ENCODE measurements around the gene PARD6A.

PARD6A gene

DNA sequence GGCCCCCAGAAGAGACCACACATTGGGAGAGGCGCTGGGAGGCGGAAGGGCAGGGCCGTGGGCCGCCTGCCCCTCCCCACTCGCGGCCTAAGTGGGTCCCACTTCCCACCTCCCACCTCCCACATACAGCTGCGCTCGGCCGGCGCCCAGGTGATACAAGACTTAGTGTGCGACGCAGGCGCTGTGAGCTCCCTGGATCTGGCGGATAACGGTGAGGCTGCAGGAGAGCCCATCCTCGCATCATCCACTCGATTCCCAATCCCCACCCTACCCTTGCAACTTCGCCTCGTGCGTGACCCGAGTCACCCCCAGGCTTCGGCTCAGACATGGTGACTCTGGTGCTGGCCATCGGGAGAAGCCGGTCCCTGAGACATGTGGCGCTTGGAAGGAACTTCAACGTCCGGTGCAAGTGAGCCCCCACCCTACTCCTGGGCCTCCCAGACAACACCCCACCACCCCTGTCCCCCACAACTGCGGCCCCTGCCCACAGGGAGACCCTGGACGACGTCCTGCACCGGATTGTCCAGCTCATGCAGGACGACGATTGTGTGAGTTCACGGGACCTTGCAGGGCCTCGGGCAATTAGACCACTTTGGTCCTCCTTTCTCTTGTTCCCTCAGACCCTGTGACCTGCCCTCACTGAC lies 11.9 kb upstream of the PARD6A start:
- no peak overlapping the region for H3K4me3 ChIP-seq (ENCODE audit: low read length)
- DNase-seq (ENCODE audit: low read depth) = no peak
- TF ChIP-seq, protein P1, sequence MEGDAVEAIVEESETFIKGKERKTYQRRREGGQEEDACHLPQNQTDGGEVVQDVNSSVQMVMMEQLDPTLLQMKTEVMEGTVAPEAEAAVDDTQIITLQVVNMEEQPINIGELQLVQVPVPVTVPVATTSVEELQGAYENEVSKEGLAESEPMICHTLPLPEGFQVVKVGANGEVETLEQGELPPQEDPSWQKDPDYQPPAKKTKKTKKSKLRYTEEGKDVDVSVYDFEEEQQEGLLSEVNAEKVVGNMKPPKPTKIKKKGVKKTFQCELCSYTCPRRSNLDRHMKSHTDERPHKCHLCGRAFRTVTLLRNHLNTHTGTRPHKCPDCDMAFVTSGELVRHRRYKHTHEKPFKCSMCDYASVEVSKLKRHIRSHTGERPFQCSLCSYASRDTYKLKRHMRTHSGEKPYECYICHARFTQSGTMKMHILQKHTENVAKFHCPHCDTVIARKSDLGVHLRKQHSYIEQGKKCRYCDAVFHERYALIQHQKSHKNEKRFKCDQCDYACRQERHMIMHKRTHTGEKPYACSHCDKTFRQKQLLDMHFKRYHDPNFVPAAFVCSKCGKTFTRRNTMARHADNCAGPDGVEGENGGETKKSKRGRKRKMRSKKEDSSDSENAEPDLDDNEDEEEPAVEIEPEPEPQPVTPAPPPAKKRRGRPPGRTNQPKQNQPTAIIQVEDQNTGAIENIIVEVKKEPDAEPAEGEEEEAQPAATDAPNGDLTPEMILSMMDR (conservative IDR thresholded peaks at IDR 0.05; ENCODE audit: low read depth, low read length) = no peak

DNA sequence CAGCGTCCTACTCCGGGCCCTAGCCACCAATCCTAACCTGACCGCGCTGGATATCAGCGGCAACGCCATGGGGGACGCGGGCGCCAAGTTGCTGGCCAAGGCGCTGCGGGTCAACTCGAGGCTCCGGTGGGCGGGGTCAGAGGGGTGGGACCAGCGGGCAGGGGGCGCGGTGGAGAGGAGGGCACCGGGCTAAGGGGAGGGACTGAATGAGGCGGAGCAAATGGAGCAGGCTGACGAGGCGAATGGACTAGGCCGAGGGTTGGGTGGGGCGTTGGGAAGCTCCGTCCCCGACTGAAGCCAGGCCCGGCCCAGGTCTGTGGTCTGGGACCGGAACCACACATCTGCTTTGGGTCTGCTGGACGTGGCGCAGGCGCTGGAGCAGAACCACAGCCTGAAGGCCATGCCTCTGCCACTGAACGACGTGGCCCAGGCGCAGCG lies 11.2 kb upstream of the PARD6A start:
- H3K4me3 ChIP-seq (ENCODE audit: low read length) = no peak overlapping the region
- TF ChIP-seq, protein P1 (conservative IDR thresholded peaks at IDR 0.05; ENCODE audit: low read depth, low read length) = no peak
- no peak for DNase-seq (ENCODE audit: low read depth)

DNA sequence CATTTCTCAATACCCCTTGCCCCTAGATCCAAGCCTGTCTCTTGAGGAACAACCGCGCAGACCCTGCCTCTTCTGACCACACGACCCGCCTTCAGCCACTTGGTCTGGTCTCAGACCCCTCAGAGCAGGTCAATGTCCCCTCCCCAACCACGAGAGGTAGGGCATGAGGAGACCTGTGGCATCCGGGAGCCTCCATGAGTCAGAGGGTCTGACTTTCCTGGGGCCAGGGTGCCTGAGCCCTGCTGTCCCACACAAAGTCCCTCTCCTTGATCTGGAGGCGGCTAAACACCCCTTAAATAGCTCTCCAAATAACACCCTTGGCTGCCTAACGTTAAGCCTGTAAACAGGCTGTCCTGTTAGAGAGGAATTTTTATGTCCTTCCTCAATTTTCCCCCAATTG lies 10.7 kb upstream of the PARD6A start:
- no peak overlapping the region for H3K4me3 ChIP-seq (ENCODE audit: low read length)
- DNase-seq (ENCODE audit: low read depth) = no peak
- TF ChIP-seq, protein P1 (conservative IDR thresholded peaks at IDR 0.05; ENCODE audit: low read depth, low read length) = no peak

DNA sequence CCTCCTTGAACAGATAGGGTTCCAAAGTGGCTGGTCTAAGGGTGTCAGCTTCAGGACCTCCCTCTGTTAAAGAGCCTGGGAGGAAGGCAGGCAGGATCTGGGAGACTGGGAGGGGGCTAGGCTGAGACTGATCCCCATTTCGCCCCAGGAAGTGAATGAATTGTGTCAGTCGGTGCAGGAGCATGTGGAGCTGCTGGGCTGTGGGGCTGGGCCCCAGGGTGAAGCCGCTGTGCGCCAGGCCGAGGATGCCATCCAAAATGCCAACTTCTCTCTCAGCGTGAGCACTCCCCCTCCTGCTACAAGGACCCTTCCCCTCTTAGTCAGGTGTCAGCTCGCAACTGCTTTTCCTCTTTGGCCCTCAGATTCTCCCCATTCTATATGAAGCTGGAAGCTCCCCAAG lies 9.7 kb upstream of the PARD6A start:
- DNase-seq (ENCODE audit: low read depth) = no peak
- H3K4me3 ChIP-seq (ENCODE audit: low read length) = no peak overlapping the region
- TF ChIP-seq, protein P1 (conservative IDR thresholded peaks at IDR 0.05; ENCODE audit: low read depth, low read length) = no peak

DNA sequence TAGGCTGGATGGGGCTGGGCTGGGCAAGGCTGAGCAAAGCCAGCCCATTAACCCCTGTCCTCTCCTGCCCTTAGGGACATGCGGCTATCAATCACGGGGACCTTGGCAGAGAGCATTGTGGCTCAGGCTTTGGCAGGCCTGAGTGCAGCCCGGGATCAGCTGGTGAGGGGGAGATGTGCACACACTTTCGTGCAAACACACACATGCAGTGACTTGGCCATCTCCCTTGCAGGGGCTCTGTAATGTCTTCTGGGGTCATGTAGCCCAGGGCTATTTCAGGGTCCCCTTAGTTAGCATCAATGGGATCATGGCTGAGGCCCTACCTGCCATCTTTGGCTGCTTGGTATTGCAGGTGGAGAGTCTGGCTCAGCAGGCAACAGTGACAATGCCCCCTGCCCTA lies 8.9 kb upstream of the PARD6A start:
- TF ChIP-seq, protein P1 (conservative IDR thresholded peaks at IDR 0.05; ENCODE audit: low read depth, low read length) = no peak
- H3K4me3 ChIP-seq (ENCODE audit: low read length) = no peak overlapping the region
- no peak for DNase-seq (ENCODE audit: low read depth)

DNA sequence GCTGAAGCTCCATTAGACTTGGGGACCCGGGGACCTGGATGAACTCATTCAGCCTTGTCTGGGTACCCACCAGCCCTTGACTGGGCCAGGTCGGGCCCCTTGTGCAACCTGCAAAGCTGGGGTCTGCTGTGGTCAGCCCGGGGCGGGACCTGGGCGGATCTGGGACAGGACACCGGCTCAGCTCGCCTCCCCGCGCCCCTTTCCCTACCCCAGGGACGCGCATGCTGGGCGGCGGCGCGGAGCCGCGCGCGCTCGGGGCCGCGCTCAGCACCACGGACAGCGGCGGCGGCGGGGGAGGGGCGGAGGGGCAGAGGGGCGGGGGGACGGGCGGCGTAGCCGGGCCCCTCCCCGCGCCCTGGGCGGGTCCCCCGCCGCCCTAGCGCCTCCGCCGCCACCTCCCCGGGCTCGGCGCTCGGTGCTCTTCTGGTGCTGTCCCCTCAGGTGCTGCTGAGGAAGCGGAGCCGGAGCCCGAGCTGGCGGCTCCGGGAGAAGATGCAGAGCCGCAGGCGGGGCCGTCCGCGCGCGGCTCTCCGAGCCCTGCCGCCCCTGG lies 8.1 kb upstream of the PARD6A start:
- H3K4me3 ChIP-seq (ENCODE audit: low read length) = peak overlapping the region; percentile 12
- DNase-seq (ENCODE audit: low read depth) = no peak
- TF ChIP-seq, protein P1 (conservative IDR thresholded peaks at IDR 0.05; ENCODE audit: low read depth, low read length) = no peak

DNA sequence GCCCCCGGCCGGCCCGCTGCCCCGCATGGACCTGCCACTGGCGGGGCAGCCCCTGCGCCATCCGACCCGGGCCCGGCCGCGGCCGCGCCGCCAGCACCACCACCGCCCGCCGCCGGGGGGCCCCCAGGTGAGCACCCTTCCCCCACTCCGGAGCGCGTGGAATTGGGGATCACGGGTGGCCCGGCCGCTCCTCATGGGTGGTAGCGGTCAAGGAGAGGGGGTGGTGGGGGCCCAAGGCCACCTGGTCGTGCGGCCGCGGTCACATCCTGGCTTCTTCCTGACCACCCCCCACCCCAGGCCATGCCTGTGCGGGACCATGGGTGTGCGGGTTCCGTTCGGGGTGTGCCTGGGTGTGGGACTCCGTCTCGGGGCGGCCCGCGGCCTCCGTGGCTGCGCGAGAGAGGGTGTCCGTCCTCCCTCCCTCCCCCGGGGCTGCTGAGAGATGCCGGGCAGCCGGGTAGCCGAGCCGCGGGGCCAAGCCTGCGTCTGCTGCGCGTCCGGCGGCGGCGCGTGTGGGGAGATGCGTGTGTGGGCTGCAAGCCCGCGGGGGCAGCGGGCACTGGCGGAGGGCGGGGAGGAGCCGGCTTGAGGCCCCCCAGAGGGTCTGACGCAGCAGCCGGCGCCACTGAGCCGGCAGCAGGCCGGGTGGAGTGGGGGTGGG lies 7.5 kb upstream of the PARD6A start:
- H3K4me3 ChIP-seq (ENCODE audit: low read length) = peak overlapping the region; percentile 38
- no peak for DNase-seq (ENCODE audit: low read depth)
- TF ChIP-seq, protein P1 (conservative IDR thresholded peaks at IDR 0.05; ENCODE audit: low read depth, low read length) = peak; percentile 26

Measured in retinal pigment epithelial cell (primary cell).